ENCODE results near the gene TRIM34. TPM values are rescaled to one million over a fixed set of nuclear protein-coding genes. Genes with fewer than 3 reads are reported as not detected.

TRIM34 gene
- total RNA-seq, 1 donor: 8.3 TPM

DNA sequence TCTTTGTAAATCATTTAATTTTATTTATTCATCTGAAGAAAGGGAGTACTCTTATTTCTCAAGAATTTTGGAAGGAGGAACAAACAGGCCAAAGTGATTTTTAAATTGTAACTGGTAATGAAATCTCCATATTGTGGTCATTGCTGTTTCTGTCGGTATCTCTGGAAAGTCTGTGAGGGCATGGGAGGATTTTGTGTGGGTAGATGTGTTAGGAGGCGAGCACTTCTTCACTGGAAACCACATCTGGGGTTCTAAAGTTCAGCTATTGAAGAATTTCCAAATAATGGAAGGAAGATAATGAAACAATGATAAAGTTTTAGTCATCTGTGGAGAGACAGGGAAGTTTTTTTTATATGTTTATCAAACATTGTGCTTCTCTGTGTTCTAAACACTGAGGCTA lies 6.6 kb downstream of the TRIM34 start:
- H4K20me1 ChIP-seq (ENCODE audit: insufficient read depth, low read length): no peaks in the 10 kb centered on the region
- DNase-seq (ENCODE audit: insufficient read length, low spot score, missing footprints): no peak
- H2AFZ ChIP-seq (ENCODE audit: low read length): no peak overlapping the region
- no peak overlapping the region for H3K4me2 ChIP-seq (ENCODE audit: insufficient read depth, low read length)
- no peak overlapping the region for H3K4me3 ChIP-seq (ENCODE audit: insufficient read depth, low read length)
- H3K36me3 ChIP-seq (ENCODE audit: insufficient read depth, low read length): peaks cover 14% of the 10 kb centered on the region
- H3K27ac ChIP-seq (ENCODE audit: low read depth, low read length): no peak overlapping the region
- H3K9me3 ChIP-seq (ENCODE audit: low read depth, low read length): no peaks in the 10 kb centered on the region
- no peaks in the 10 kb centered on the region for H3K27me3 ChIP-seq (ENCODE audit: insufficient read depth, low read length)
- TF ChIP-seq, protein P1, sequence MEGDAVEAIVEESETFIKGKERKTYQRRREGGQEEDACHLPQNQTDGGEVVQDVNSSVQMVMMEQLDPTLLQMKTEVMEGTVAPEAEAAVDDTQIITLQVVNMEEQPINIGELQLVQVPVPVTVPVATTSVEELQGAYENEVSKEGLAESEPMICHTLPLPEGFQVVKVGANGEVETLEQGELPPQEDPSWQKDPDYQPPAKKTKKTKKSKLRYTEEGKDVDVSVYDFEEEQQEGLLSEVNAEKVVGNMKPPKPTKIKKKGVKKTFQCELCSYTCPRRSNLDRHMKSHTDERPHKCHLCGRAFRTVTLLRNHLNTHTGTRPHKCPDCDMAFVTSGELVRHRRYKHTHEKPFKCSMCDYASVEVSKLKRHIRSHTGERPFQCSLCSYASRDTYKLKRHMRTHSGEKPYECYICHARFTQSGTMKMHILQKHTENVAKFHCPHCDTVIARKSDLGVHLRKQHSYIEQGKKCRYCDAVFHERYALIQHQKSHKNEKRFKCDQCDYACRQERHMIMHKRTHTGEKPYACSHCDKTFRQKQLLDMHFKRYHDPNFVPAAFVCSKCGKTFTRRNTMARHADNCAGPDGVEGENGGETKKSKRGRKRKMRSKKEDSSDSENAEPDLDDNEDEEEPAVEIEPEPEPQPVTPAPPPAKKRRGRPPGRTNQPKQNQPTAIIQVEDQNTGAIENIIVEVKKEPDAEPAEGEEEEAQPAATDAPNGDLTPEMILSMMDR (IDR thresholded peaks at IDR 0.05; ENCODE audit: extremely low read depth, low read depth, low read length): no peak
- no peaks in the 10 kb centered on the region for H3K79me2 ChIP-seq (ENCODE audit: insufficient read depth, low read length)
- no peaks in the 10 kb centered on the region for H3K4me1 ChIP-seq (ENCODE audit: insufficient read depth, low read length)

GRCh38 chr11:5631969-5632635 lies 7.3 kb downstream of the TRIM34 start:
- TF ChIP-seq, protein P1 (IDR thresholded peaks at IDR 0.05; ENCODE audit: extremely low read depth, low read depth, low read length): no peak
- H3K4me1 ChIP-seq (ENCODE audit: insufficient read depth, low read length): no peaks in the 10 kb centered on the region

DNA sequence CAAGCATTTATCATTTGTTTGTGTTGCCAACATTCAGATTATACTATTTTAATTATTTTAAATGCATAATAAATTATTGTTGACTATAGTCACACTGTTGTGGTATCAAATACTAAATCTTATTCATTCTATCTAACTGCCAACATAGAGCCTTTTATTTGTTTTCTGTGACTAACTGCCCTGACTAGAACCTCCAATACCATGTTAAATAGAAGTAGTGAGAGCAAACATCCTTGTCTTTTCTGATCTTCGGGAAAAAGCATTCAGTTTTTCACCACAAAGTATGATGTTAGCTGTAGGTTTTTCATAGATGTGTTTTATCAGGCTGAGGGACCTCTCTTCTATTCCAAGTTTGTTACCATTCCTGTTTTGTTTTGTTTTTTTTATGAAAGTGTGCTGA lies 15.2 kb downstream of the TRIM34 start:
- Histone ChIP-seq H3K9me3 (ENCODE audit: low read depth, low read length) (no peaks in the 10 kb centered on the region), H4K20me1 (ENCODE audit: insufficient read depth, low read length) (no peaks in the 10 kb centered on the region), H3K4me1 (ENCODE audit: insufficient read depth, low read length) (no peaks in the 10 kb centered on the region), H3K27me3 (ENCODE audit: insufficient read depth, low read length) (no peaks in the 10 kb centered on the region), H3K4me2 (ENCODE audit: insufficient read depth, low read length) (no peak overlapping the region), H3K79me2 (ENCODE audit: insufficient read depth, low read length) (no peaks in the 10 kb centered on the region), H3K36me3 (ENCODE audit: insufficient read depth, low read length) (peaks cover 10% of the 10 kb centered on the region), H2AFZ (ENCODE audit: low read length) (no peak overlapping the region), H3K4me3 (ENCODE audit: insufficient read depth, low read length) (no peak overlapping the region), H3K27ac (ENCODE audit: low read depth, low read length) (no peak overlapping the region)
- TF ChIP-seq, protein P1 (IDR thresholded peaks at IDR 0.05; ENCODE audit: extremely low read depth, low read depth, low read length): no peak
- no peak for DNase-seq (ENCODE audit: insufficient read length, low spot score, missing footprints)

More at GRCh38 chr11:5631969-5632635, 7.3 kb downstream of the TRIM34 start:
- Histone ChIP-seq H4K20me1 (ENCODE audit: insufficient read depth, low read length) (no peaks in the 10 kb centered on the region), H3K36me3 (ENCODE audit: insufficient read depth, low read length) (peaks cover 14% of the 10 kb centered on the region), H3K4me2 (ENCODE audit: insufficient read depth, low read length) (no peak overlapping the region), H3K4me3 (ENCODE audit: insufficient read depth, low read length) (no peak overlapping the region), H3K9me3 (ENCODE audit: low read depth, low read length) (no peaks in the 10 kb centered on the region), H2AFZ (ENCODE audit: low read length) (no peak overlapping the region), H3K27ac (ENCODE audit: low read depth, low read length) (no peak overlapping the region), H3K79me2 (ENCODE audit: insufficient read depth, low read length) (no peaks in the 10 kb centered on the region), H3K27me3 (ENCODE audit: insufficient read depth, low read length) (no peaks in the 10 kb centered on the region)
- DNase-seq (ENCODE audit: insufficient read length, low spot score, missing footprints): peak; percentile 5

DNA sequence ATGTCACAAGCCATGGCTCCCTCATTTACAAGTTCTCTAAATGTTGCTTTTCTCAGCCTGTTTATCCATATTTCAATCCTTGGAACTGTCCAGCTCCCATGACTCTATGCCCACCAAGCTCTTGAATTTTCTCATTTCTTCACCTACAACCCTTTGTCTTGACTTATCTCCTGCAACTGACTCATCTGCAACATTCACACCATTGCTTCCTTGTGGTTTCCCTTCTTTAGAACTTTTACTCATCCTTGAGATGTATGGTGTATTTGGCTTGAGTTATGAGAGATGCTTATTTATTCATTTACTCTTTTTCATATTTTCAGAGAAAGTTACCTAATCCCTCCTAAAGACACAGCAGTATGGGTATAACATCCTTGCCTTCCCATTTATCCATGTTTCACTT lies 18.8 kb downstream of the TRIM34 start:
- Histone ChIP-seq H4K20me1 (ENCODE audit: insufficient read depth, low read length) (no peaks in the 10 kb centered on the region), H3K27ac (ENCODE audit: low read depth, low read length) (no peak overlapping the region), H3K36me3 (ENCODE audit: insufficient read depth, low read length) (peaks cover 8% of the 10 kb centered on the region), H3K4me2 (ENCODE audit: insufficient read depth, low read length) (no peak overlapping the region), H3K9me3 (ENCODE audit: low read depth, low read length) (no peaks in the 10 kb centered on the region), H3K27me3 (ENCODE audit: insufficient read depth, low read length) (no peaks in the 10 kb centered on the region), H3K4me3 (ENCODE audit: insufficient read depth, low read length) (no peak overlapping the region), H3K79me2 (ENCODE audit: insufficient read depth, low read length) (no peaks in the 10 kb centered on the region), H2AFZ (ENCODE audit: low read length) (no peak overlapping the region), H3K4me1 (ENCODE audit: insufficient read depth, low read length) (no peaks in the 10 kb centered on the region)
- DNase-seq (ENCODE audit: insufficient read length, low spot score, missing footprints): no peak
- TF ChIP-seq, protein P1 (IDR thresholded peaks at IDR 0.05; ENCODE audit: extremely low read depth, low read depth, low read length): no peak
